COLO668 (cell line): ENCODE measurements around the gene SOX14.

Experiments used
- DNase-seq: peaks from one replicate; lab custom pipeline; 2025; ENCODE audit not compliant: unreplicated experiment; lab: John Stamatoyannopoulos, UW

The SOX14 gene

DNA sequence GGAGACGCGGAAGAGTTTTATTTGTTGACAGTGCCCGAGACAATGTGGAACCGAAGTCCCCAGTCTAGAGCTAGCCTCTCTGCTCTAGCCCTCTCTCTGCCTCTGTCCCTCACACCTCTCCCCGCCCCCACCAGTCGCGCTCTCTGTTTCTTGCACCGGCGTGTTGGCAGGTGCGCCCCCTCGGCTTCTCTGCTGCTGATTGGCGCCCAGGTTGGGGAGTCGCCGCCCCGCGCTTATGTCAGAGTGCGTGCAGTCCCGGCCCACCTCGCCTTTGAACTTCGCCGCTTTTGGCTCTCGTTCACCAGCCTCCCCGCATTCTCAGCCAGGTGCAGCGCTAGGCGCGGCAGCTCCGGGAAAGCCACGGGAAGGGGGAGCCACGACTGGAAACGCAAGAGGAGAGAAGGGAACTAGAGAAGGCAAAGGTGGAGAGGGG is at the start of gene SOX14:
Gene SOX14 (plus strand): TSS at position 315 of the 433 bp plus-strand sequence. CDS start 470 bp downstream, outside the sequence.
- peak; percentile 91 for DNase-seq

DNA sequence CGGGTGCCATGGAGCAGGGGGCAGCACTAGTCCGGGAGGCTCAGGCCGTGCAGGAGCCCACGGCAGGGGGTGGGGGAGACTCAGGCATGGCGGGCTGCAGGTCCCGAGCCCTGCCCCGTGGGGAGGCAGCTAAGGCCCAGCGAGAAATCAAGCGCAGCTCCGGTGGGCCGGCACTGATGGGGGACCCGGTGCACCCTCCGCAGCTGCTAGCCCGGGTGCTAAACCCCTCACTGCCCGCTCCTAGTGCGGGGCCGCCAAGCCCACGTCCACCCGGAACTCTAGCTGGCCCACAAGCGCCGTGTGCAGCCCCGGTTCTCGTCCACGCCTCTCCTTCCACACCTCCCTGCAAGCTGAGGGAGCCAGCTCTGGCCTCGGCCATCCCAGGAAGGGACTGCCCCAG is 49.6 kb upstream of the SOX14 start:
- DNase-seq = no peak

- DNase-seq = no peak
Observed at GRCh38 chr3:137724240-137724639, 39.9 kb upstream of the SOX14 start.

DNA sequence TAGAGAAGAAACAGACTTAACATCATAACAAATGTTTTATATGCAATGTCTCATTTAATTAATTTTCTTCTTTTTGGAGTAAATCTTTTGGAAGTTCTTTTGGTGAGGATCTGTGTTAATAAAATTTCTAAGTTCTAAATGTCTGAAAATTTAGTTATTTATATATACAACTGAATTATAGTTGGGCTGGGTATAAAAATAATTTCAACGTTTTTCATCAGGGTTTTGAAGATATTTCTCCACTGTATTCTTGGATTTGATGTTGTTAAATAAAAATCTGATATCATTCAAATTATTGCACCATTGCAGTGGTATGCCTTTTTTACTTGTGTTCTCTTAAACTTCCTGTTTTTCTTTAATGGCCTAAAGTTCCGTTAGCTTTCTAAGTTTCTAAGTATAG is 26.9 kb upstream of the SOX14 start:
- no peak for DNase-seq

- DNase-seq = no peak
Observed at GRCh38 chr3:137738710-137739109, 25.4 kb upstream of the SOX14 start.

DNA sequence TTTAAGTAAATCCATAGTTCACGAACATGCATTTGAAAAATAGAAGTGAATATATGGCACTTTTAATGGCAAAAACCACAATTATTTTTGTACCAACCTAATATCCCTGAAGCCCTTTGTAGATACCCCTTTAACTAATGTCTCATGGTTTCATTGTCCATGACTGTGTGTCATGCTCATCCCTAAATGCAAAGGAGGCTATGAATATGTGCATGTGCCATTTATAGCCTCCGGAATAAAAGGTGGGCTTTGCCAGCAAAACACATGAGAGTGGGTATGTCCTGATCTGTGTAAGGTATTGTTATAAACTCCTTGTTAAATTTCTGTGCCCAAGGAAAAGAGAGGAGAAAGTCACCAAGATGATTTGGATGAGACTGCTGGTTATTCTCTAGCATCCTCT is 20.5 kb upstream of the SOX14 start:
- no peak for DNase-seq

DNA sequence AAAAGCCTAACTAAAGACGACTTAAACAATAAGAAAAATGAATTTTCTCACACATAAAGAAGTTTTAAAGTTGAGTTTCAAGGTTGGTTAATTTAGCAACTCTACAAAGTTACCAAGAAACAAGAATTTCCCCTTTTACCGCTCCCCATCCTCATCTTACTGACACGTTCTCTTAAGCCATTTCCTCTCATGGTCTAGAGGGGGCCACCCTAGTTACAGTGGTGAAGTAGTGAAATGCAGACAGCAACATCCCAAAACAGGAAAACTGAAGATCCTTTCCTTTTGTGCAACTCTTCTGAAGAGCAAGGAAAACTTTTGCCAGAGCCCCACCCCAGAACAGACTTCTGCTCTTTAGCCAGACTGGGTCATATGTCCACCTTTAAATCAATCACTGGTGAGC is 17.3 kb upstream of the SOX14 start:
- no peak for DNase-seq

DNA sequence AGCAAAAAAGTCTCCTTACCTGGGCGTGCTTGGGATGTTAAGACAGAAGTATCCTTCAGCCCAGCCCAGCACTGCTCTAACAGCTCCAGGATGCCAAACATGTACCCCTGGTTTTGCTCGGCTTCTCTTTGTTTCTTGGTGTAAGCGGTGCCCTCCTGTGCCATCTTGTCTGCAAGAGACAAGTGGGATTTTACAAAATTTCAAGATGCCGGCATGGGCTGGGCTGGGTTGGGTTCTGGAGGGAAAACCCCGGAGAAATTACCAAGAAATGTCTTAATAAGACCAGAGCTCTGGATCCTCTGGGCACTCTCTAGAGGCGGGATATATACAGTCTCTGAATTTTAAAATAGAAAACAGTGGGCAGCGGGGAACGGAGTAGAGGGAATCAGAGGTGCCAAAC is 4.6 kb upstream of the SOX14 start:
- DNase-seq = no peak

DNA sequence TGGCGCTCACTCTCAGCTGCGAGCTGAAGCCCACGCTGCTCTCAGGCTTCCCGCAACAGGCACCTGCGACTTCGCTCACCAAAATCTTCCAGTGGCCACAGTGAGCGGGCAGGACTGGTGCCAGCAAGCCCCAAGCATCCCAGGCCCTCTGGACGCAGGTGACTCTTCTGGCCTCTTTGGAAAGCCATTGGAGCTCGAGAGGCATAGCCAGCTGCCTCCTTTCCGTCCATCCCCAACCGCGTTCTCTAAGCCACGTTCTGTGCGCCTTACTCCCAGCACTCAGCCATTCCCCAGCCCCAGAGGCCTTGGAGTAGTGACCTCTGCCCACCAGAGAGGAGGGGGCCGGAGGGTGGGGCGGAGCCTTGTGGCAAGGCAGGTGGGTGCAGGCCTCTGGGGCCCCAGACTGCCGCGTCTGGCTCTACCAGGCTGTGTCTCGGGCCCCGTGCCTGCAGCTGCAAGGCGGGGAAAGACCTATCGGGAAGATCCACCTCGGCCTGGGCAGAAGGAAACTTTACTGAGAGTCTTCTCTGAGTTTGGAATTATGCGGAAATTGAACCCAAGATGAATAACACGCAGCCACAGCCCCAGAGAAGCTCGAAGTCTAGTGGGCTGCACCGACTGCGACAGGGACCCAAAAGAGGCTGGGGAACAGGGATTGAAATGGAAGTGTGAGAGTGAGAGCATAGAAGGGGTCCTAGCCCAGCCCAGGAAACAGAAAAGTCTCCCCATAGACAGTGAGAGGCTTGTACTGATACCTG is 3.6 kb upstream of the SOX14 start:
- DNase-seq = no peak

GRCh38 chr3:137761099-137761562 is 3.0 kb upstream of the SOX14 start:
- DNase-seq = no peak

DNA sequence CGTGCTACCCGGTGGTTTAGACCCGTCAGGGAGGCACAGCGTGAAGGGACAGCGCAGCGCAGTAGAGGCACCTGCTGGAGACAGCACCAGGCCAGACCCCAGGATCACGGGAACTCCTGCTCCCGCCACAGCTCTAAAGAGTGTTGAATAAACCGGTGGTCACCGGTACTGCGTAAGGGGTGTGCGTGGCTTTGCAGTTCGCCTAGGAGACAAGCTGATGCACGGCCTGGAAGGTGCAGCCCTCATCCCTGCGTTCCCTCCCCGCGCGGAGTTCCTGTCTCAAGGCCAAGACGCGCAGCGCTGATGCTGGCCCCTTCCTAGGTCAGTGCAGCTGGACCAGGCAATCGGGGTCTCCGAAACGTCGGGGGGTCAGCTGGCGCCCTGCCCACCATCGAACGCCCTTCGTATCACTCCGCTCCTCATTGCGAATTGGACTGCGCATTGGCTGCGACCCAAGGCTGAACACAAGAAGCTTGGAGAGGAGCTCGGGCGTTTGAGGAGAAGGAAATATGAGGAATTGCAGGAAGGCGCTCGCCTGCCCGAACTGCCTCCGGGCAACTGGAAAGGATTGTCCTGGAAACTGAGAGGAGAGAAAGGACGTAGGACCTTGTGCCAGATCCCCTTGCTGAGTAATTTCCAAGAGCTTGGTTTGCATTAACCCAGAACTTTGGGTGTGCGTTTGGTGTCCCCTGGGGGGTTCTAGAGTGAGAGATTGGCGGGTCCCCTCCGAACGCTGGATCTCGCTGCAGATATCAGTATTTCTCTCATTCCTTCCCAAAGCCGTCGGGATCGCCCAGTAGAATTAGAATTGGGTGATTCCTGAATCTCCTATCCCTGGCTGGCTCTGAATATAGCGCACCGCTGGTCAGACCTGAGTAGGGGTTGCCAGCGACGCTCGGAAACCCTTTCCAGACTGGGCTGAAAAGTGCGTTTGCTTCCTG is 2.3 kb upstream of the SOX14 start:
- no peak for DNase-seq

DNA sequence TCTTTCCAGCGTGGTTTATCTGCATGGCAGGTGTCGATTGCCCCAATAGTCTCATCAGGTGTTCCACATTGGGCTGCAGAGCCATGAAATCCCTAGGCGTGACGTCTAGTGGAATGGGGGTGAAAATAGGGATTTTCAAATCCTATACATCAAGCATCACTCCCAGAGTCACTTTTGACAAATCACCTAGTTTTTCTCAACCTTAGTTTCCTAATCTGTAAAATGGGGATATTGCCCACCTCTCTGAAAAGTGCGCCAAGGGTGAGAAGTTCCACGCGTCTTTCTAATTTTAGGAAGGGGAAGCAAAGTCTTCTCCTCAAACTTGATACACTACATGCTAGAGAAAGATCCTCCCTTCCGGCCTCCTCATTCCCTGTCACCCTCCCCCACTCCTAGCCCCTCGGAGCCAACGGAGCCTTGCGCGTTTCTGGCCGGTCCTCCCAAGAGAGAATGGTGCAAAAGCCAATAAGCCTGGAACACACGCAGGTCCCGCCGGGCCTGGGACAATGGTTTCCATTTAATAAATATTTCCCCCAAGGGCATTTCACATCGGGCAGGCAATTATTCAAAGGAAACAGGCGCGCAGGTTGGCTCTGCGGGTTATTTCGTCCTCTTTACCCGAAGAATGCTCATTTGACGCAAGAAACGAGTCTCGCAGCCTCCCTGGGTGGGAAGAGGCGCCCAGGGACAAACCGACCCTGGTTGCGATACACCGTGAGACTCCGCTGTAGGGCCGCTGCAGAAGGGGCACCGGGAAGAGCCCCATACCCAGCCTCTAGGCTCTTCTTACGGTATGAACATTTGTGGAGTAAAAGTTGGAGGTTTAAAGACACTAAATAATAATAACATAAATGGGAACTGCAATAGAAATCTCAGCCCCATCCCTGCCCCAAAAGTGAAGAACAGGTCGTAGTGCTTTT is 1.2 kb upstream of the SOX14 start:
- peak; percentile 12 for DNase-seq

DNA sequence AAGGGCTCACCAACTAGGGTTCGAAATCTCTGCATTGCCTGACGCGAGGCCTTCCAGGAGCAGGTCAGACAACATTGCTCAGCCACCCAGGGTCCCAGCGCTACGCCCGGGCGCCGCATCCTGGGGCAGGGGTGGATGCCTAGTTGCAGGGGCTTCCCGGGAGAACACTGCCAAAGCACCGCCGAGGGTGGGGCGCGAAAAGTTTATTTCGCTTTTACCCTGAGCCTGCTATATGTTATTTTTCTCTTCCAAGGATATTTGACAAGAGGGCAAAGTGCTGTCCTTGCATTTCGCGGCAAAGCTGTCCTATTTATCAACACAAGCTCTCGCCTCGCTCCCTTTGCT is 549 bp upstream of the SOX14 start:
- DNase-seq = peak; percentile 36

DNA sequence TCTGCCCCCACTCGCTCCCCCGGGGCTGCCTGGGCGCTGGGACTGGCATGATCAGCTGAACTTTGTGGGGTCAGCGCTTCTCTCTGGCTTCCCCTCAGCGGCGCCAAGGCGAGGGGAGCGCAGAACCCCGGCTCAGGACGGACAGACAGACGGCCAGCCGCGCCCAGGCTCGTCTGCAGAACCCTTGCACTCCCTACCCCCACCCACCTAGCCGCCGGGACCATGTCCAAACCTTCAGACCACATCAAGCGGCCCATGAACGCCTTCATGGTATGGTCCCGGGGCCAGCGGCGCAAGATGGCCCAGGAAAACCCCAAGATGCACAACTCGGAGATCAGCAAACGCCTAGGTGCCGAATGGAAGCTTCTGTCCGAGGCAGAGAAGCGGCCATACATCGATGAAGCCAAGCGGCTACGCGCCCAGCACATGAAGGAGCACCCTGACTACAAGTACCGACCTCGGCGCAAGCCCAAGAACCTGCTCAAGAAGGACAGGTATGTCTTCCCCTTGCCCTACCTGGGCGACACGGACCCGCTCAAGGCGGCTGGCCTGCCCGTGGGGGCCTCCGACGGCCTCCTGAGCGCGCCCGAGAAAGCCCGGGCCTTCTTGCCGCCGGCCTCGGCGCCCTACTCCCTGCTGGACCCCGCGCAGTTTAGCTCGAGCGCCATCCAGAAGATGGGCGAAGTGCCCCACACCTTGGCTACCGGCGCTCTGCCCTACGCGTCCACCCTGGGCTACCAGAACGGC is 621 bp downstream of the SOX14 start:
- DNase-seq = peak; percentile 31

DNA sequence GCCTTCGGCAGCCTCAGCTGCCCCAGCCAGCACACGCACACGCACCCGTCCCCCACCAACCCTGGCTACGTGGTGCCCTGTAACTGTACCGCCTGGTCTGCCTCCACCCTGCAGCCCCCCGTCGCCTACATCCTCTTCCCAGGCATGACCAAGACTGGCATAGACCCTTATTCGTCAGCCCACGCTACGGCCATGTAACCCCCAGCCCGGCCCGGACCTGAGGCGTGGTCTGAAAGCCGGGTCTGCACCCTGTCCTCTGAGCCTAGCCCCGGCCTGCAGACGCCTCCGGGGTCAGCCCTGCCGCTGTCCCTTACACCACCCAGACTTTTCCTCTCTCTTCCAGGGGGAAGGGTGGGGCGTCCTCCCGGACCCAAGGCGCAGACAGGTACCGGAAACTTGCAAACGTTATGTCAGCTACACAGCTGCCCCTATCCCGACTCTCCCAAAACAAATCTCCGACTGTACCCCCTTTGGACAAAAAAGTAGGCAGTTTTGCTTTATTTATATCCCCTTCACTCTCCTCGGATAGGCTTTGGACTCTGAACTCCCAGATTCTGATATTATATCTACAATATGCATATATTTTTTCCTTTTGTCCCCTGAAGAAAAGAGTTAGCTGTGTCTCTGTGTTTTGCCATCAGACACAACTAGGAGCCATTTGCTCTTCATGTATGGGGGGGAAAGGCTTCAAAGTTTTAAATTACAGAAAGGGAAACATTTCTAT is 1.4 kb downstream of the SOX14 start:
- DNase-seq = peak; percentile 19

DNA sequence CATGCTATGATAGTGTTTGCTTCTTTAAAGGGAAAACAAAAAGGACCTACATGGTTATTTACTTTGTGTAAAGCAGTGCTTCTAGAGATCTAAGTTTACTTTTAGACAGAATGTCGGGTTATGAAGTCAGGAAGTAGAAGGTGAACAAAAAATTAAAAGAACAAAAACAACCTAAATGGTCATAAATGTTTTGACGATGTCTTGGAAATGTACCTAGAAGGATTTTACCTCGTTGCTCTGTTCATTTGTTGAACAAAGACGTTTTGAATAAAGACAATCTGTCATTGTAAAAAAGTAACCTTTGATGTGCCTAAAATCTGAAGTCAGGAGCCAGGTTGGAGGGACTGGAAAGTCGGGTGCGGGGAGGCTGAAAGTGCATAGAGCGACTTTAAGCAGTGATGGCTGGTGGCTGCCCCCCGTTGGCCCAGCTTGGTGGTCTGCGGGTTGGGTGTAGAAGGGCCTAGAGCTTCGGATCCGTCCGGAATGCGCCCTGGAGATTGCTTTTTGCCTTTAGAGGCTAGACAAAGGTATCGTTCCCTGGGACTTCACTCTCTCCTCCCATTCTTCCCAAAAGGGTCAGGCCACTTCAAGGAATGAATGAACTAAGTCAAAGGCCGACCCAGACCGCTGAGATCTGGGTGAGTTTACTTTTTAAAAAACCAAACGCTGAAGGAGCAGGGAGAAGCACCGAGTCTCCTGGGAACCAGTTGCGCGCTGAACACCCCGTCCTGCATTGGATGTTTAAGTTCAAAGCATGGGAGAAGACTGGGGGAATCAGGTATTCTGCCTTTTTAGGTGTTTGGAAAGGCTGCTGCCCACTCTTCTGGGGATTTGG is 2.1 kb downstream of the SOX14 start:
- peak; percentile 19 for DNase-seq

DNA sequence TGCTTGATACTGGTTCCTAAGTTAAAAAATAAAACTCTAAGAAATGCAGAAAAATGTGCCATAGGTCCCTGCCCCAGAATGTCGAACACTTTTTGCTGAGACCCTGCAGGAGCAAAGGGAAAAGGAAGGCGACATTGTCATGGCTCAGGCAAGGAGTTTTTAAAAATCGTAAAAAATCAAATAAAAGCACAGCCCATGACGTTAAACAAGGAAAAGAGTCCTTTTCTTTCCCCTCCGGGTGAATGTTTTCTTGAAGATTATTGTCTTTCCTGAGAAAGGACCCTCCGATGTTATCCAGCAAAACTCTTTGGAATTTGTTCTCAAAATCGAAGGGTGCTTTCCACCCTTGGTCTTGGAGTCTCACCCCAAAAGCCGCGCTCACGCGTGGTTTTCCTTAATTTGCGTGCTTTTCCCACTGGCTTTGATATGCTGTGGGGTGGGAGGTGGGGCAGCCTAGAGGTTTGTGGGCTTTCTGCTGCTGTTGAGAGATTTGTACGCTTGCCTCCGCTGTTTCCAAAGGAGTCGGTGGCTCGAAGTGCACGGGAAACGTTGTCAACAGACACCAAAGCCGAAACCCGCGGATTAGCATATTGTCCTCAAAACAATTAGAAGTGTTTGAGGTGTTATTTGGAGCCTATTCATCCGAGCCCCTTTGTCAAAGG is 2.9 kb downstream of the SOX14 start:
- DNase-seq = peak; percentile 3
